Stimulated activated CD4-positive, alpha-beta T cell treated with anti-CD3 and anti-CD28 coated beads, Interleukin-1b, Interleukin-23, amount 100 ng/mL, for 48 hours (primary cell): ENCODE data around the gene CPSF4L.
"Not testable (repeated sequence)": the region's sequence is repeated elsewhere in the genome, so short reads cannot be mapped to it uniquely, and the experiment has no call there.

Experiments
- DNase-seq: peaks from one replicate; pipeline ENCODE4 v3.0.0-alpha.2; 2020

Gene CPSF4L

DNA sequence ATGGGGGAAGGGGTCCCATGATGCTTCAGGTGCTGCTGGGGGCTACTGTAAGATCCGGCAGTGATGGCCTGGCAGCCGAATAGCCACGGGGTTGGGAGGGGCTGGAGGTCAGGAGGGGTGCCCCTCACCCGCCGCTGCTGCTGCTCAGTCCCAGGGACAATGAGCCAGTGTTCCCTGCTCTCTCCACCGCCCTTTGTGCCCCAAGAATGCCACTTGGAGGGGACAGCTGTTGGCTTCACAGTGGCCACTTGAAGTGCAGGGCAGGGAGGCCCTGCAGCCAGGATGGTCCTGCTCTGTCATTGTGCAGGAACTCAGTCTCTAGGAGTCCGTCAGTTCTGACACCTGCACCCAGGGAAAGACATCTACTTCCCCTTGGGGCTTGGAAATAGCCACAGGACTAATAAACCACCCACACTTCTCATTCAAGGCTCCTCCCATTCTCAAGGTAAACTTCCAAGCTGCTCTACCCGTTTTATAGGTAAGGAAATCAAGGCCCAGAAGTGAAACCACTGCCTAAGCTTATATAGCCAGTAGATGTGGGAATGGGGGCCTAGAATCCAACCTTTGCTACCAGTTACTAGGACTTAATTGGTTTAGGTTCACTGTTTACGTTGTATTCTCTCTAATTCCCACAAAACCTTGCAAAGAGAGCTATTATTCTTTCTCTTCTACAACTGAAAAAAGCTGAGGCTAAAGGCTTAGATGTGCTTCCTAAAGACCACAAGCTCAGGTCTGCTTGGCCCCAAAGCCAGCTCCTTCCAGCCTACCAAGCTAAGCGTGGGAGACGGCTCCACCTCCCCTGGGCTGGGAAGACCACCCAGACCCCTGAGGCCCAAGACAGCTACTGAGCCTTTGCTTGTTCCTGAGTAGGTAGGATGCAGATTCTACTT, 6.2 kb upstream of the CPSF4L start:
- no peak for DNase-seq

DNA sequence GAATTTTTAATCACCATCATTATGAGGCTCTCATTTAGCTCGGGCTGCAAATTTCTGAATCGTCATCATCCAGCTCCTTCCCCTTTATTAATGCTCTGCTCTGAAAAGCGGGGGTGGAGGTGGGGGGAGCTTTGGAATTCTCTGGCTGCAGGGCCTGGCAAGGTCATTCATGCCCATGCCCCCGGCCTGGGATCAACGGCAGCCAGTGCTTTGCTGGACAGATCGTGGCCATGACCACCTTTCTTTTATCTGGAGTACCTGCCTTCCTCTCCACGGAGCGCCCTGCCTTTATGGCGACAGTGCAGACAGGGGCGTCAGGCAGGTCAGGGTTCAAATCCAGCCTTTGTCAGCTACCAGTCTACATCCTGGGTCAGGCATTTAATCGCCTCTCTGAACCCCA, 5.1 kb upstream of the CPSF4L start:
- DNase-seq: no peak

DNA sequence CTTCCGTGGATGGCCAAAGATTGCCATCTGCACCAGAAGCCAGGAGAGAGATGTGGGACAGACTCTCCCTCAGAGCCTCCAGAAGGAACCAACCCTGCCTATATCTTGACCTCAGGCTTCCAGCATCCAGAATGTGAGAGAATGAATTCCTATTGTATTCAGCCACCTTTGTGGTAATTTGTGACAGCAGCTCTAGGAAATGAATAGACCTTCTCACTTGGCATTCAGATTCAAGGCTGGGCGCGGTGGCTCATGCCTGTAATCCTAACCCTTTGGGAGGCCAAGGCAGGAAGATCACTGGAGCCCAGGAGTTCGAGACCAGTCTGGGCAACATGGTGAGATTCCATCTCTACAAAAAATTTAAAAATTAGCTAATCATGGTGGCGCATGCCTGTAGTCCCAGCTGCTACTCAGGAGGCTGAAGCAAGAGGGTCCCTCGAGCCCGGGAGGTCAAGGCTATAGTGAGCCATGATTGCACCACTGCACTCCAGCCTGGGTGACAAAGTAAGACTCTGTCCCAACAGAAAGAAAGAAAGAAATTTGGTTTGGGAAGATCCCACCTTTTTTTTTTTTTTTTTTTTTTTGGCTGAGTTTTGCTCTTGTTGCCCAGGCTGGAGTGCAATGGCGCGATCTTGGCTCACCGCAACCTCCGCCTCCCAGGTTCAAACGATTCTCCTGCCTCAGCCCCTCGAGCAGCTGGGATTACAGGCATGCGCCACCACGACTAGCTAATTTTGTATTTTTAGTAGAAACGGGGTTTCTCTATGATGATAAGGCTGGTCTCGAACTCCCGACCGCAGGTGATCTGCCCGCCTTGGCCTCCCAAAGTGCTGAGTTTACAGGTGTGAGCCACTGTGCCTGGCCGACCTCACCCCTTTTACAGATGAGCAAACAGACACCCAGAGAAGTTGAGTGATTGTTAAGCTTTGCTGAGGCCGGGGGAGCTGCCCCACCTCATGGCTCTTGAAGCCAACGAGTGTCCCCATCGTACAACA, 4.3 kb upstream of the CPSF4L start:
- no peak for DNase-seq

DNA sequence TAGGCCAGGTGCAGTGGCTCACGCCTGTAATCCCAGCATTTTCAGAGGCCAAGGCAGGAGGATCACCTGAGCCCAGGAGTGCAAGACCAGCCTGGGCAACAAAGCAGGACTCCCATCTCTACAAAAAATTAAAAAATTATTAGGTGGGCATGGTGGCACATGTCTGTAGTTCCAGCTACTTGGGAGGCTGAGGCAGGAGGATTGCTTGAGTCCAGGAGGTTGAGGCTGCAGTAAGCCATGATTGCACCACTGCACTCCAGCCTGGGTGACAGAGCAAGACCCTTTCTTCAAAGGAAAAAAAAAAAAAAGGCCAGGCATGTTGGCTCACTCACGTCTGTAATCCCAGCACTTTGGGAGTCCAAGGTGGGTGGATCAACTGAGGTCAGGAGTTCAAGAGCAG, 2.8 kb upstream of the CPSF4L start:
- DNase-seq: not testable (repeated sequence)

DNA sequence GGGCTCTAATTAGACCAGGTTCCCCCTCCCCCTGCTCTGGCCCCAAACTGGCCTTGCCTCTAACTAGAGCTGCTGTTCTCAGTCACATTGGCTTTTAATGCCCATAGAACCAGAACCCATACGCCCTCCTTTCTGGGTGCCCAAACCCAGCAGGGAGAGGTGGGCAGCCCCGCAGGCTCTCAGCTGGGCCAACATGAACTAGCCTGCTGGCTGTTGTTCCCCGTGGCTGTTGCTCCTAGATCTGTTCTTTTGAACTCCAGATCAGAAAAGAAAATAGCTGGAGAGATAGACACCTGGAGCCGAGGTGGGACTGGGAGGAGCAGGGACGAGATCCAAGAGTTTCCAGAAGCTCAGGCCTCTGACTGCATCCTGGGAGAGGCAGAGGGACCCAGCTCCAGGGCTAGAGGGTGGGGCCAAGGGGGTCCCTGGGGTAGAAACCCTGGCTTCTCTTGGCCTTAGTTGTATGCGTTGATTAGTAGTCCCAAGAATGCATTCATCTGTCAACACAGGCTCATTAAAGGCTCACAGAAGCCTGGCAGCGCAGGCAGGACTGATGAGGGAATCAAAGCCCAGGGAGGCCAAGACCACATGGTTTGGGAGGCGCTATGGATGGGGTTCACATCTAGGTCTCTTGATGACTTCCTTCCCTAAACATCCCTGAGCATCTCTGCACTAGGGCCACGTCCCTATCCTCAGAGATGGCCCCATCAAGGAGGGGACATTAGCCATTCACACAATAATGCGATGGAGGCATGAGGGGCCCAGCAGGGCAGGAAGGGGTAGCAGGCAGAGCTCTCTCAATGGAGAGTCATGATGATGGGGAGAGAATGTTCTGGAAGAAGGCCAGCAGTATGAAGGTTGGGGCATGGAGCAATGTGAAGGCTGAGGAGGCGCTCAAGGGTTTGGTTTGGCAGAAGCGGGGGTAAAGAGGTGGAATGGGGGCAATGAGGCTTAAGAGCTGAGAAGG, 1.3 kb upstream of the CPSF4L start:
- DNase-seq: no peak

DNA sequence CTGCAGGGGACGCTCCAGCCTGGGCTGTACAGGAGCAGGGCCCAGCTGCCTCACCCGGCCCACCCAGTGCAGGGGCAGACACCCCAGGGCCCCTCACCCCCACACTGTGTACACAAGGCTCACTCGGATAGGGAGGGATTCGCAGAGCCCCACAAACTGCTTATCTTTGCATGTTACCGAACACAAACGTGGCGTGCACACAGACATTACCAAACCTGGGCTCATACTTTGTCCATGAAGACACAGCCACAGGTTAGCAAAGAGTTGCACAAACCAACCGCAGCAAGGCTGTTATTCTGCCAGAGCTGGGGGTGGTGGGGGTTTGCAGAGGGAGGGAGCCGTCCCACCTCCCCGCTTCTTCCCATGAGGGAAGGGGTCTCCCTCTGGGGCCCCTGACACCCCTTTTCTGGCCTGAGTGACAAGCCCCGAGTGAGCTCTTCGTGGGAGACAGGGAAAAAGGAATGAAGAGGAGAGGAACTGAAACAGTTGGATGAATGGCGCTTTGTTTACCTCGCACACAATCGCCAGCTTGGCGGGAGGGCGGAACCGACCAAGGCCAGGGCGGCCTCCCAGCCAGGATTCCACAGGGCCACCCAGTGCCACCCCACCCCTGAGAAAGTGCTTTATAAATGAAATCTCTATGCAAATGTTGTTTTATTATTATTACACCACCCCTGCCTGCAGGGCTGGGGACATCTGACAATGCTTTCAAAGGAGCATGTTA, 434 bp upstream of the CPSF4L start:
- DNase-seq: no peak

DNA sequence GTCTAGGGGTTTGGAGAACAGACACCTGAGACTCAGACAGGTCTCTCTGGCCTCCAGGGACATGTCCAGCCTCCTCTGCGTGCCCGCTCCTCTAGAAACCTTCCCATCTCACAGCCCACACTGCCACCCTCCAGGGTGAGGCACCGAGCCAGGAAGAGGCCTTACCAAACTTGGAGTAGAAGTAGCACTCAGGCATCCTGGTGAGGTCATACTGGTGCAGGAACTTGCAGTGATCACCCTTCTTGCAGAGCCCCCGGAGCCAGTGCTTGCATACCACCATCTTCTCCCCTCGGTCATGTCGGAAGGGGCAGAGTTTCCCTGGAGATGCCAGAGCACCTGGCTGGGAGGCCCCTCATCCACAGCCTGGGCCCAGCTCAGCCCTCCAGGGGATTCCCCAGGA, 4.2 kb downstream of the CPSF4L start:
- DNase-seq: no peak

DNA sequence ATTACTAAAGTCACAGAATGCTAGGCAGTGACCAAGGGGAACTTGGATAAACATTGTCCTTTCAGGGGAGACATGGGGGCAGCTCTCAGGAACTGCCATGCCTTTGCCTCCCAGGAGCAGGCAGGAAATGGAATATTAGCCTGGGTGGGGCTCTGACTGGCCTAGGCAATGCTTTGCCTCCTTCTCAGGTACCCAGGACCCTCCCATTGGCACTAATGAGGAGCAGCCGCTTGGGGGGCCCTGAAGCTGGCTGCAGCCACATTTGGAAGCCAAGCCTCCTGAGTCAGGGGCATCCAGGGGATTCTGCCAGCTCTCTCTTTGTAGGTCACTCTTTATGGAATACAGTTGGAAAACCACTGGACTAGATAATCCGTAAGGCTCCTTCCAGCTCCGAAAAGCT, 5.5 kb downstream of the CPSF4L start:
- DNase-seq: no peak

DNA sequence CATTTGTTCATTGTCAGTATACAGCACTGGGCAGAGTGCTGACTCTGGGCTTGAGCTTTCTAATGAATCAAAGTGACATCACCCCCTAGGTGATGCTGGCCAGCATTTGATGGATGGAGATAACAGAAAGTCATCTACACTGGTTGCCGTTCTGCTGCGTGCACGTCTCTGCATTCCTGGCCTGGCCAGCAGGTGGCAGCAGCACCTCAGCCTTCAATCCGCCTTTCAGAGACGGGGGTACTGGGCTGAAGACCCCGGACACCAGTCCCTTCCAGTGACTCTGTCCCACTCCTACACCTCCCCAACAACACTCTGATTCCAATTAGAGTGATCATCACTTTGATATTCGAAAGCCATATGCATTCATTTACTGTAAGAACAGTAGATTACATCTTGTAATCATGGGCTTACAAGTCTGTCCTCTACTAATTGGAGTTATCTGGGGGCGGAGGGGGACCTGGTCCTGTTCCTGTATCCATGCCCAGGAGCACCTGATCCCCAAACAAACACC, 6.0 kb downstream of the CPSF4L start:
- peak; percentile 45 for DNase-seq

DNA sequence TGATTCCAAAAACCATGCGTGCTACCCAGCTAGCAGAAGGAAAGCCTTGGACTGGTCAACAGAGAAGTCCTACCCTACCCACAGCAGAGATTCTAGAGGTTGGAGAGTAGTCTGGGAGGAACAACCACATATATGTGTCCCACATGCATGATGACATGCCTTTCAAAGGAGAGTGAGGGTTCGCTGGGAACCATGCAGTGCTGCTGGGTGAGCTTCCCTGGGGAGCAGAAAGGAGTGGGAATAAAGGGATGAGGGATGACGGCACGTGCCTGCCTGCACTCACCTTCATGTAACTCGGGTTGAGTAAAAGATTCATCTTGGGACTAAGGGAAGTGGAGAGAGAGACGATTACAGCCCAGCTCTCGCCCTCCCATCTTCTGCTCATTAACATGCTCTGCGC, 9.8 kb downstream of the CPSF4L start:
- no peak for DNase-seq

DNA sequence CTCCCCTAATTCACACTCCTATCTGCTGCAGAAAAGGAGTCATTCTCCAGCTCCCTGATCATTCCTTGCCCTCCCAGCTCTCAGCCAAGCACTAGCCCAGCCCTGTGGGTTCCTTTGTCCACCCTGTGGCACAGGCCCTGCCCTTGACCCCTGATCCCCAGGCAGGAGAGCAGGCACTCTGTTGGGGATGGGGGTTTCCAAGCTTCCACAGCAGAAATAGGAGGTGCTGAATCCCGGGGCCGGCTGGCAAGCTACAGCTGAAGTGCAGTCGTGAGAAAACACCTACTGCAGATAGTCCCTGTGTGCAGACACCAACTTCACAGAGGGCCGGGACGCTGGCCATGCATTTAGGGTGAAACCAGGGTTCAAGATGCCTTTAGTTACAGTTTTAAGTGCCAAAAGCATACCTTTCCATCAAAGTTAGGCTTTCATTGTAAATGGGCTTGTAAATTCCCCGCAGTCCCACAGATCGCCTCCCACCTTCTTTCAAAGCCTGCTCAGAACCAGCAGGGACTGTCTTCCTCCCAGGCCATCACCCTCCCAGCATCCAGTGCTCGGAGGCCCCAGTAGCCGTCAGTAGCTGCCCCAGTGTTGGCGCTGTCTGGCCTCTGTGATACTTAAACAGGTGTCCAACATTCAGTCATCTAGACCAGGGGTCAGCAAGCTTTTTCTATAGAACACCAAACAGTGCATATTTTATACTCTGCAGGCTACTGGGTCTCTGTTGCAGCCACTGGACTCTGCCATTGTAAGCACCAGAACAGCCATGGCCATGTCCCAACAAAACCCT, 10.6 kb downstream of the CPSF4L start:
- no peak for DNase-seq

DNA sequence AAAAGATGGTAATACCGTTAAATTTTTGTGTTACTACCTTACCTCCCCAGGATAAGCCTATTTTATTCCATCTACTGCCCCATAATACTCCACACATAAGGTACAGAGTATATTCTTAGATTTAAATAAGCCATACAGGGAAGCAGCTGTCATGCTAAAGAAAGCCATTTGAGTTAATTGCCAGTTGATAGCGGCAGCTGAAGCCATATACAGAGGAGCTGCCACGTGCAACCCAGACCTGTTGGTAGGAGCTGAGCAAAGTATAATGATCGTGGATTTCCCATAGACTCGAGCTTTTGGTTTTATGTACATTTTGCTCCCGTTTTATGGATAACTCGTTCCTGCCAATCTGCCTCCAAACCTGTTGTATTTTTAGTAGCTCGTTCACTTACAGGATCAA, 12.0 kb downstream of the CPSF4L start:
- DNase-seq: no peak

DNA sequence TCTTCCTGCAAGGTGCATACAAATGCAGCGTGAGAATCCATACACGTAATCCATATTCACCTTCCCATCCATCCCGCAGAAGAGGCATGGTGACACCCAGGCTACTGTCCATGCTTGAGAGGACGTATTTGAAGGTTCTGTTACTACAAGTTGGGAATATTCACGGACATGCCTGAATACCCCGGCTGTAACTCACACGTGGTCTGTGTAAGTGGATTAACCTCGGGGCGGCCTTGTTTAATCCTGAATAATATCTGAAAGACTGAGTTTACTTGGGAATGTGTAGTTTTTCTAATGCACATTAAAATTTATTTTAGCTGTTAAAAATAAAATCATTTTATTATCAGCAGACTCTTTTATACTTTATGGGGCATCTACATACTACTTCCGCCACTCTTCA, 13.1 kb downstream of the CPSF4L start:
- DNase-seq: no peak

DNA sequence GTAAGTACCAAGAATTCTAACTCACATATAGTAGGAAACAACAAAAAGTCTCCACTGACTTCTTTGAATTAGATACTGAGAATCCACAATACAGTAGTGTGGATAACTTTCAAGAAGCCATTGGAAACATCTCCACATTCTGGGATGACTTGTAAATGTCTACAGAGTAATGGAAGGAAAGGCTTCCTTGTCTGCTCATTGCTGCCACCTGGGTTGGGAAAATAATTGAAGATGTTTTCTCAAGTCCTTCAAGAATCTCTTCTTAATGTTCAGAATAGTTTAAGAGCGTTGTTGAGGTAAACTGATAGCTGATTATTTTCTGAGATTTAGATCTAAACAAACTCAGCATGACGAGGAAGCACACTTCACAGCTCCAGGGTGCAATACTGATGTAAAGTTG, 14.0 kb downstream of the CPSF4L start:
- no peak for DNase-seq

DNA sequence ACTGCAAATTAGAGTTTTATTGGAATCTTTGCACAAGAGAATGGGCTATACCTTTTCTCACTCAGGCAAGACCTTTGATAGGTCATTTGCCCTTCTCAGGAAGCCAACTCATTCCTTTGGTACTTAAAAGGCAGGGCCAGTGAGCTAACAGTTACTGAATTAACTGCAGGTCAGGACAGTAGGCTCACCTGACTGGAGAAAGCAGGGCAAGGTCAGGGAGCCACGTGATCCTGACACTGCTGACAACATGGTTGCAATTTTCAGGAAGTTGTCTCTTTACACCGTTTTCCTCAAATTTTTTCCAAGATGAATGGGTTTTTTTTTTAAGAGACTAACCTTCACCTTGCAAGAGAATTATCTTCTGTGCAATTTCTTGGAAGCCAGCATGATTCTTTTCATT, 21.1 kb downstream of the CPSF4L start:
- DNase-seq: no peak

DNA sequence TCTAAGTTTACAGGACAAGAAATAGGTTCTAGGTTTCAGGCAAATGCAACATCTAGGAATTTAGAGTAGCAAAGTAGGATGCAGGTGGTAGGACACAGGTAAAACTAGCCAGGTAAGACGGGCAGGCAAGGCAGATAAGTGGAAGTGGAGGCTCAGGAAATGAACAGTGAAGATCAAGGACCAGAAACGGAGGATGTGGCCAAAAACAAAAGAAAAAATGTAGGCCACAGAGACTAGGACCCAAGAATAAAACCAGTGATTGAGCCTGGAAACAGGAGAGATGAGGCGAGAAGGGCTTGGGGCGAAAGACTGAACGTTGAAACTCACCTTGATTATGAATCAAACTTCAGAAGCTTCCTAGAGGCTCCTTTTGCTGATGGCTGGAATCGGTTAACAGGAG, 24.0 kb downstream of the CPSF4L start:
- no peak for DNase-seq

DNA sequence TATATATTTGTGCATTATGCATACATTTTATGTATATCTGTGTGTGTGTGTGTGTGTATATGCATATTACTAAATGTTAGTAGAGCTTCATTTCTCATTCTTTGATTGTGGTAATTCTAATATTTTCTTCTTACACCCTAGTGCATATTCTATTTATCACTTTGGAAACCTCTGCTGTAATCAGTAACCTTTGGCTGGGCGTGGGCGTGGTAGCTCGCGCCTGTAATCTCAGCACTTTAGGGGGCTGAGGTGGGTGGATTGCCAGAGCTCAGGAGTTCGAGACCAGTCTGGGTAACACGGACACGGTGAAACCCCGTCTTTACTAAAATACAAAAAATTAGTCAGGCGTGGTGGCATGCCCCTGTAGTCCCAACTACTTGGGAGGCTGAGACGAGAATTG, 26.9 kb downstream of the CPSF4L start:
- DNase-seq: no peak

DNA sequence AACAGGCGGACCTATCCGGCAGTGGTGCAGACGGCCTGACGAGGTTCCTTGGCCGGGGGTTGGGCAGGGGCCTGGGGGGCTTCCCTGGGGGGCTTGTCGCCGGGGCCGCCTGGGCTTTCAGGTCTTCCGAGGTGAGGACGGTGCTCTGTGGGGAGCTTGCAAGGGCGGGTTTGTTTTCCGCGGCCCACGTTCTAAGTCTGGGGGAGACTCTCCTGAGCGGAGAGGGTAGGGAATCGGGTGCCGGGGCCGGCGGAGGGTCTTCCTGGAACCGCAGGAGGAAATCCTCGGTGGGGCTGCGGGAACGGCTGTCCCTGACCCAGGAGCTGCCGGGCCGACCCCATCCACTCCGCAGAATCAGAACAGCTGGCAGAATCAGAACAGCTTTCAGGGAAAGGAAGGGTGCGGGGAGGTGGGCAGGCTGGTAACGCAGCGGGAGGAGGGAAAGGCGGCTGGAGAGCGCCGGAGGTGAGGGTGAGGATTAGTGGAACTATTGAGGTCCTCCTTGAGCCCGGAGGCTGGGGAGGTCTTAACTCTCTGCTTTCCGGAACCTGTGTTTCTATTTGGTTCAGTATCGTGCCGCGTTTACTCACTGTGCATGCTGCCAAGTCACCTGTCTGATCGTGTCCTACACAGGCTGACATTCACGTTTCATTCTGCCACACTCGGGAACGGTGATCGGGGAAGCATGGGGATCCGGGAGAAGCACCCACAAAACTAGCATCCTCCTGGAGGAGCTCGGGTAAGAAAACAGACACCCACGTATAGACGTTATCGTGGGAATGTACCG, 28.9 kb downstream of the CPSF4L start:
- peak; percentile 44 for DNase-seq

DNA sequence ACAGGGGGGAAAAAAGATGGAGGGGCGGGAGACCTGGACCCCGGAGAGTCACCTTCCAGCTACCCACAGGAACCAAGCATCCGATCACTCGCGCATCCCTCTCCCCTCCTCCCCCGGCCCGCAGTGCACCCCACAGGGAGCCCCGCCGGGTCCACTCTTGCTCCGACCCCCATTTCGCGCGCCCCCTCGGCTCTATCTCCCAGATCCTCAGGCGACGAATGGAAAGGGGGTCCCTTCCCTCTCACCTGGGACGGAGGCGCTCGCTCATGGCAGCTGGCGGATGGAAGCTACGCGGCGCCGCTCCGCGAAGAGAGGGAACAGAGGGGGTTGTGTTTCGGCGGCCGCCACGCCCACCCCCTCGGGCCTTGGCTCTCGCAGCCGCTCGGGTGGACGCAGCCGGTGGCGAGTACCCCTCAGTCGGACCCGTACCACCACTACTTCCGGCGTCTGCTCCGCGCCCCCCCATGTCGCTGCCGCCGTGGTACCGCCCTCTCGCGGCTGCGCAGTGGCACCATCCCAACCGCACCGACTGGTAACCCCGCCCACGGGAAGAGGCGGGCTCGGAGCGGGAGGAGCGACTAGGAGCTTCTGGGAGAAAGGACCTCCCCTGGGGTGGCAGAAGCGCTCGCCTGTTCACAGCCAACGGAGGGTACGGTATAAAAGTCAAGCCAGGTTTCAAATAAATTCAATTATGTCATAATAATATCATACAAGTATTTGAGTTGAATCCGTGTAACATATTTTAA, 29.7 kb downstream of the CPSF4L start:
- peak; percentile 96 for DNase-seq
